HT1080 (cell line): ENCODE data around the gene KCNJ10. TPM values are rescaled to one million over a fixed set of nuclear protein-coding genes. Genes with fewer than 3 reads are reported as not detected.

Experiments used
- DNase-seq: peaks from one replicate; pipeline ENCODE4 v3.0.0-alpha.2; 2015; ENCODE audit warnings: low read depth
- total RNA-seq: library from RNA; depleted of rRNA; stranded (reverse); fragments of >200 nt; shearing (Covaris generic); gene quantifications from 2 replicates; pipeline ENCODE4 v1.2.3, GENCODE V29; 2014

The KCNJ10 gene
- total RNA-seq, 1 experiment from 2014 or later, result not detected

GRCh38 chr1:160025314-160025713 is 44.6 kb downstream of the KCNJ10 start:
- DNase-seq, result no peak

GRCh38 chr1:160024195-160024905 is 45.6 kb downstream of the KCNJ10 start:
- DNase-seq, result no peak

GRCh38 chr1:160022330-160023310 is 47.3 kb downstream of the KCNJ10 start:
- DNase-seq, result no peak

- no peak for DNase-seq
Observed at GRCh38 chr1:160021376-160022074, 48.4 kb downstream of the KCNJ10 start.

DNA sequence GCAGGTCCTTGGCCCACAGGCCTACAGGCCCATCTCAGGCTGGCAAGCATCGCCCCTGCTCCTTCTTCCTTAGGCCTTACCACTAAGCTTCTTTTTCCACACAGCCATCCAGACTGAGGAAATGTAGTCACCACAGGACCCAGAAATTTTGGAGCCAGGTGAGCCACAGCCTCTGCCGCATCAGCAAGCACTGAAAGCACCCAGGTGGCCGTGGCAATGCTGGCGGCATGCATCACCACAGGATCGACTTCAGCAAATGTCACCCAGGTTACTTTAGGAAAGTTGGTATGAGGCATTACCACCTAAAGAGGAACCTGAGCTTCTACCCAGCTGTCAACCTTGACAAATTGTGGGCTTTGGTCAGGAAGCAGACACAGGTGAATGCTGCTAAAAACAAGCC is 49.8 kb downstream of the KCNJ10 start:
- no peak for DNase-seq

- peak; percentile 53 for DNase-seq
Observed at GRCh38 chr1:160018900-160019299, 51.1 kb downstream of the KCNJ10 start.

GRCh38 chr1:160018347-160018746 is 51.6 kb downstream of the KCNJ10 start:
- DNase-seq, result no peak

DNA sequence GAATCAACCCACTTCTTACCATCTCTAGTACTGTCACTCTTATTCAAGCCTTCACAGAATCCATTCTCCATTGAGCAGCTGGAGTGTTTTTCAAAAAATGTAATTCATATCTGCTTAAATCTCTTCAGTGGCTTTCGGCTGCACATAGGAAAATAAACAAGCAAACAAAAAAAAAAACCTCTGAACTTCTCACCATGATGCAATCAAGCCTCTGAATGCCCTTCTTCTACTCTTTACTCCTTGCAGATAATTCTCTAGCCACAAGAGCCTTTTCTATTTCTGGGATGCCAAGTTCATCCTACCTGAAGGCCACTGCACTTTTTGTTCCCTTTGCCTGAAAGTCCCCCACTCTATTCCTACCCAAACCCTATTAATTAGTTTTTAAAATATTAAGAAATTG is 52.4 kb downstream of the KCNJ10 start:
- DNase-seq, result no peak

DNA sequence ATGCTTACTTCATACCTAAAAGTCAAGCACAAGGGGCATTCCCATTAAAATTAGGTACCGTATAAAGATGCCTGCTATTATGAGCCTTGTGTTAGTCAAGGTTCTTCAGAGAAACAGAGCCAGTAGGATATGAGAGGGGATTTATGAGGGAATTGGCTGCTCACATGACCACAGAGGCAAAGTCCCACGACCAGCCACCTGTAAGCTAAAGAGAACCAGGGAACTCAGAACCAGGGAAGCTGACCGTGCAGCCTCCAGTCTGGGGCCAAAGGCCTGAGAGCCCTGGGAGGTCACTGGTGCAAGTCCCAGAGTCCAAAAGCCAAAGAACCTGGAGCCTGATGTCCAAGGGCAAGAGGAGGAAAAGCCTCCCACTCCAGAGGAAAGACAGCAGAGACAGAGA is 58.2 kb downstream of the KCNJ10 start:
- no peak for DNase-seq

DNA sequence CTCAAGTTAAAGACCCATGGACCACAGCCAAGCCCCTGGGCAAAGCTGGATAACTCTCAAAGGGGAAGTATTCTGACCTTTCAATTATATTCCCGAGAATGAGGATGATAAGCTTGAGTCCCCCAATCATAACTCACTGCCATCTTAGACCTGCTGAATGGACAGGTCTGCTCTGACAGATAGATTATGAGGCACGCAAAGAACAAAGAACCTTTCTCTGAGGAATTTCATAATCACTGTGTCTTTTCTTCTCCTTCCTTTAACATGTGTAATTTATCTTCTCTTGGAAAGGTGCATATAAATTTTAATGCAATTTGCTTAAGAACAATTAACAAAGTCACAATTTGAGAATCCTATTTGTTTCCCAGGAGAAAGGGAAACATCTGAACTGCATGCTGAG is 60.2 kb downstream of the KCNJ10 start:
- no peak for DNase-seq

GRCh38 chr1:160009081-160009480 is 60.9 kb downstream of the KCNJ10 start:
- DNase-seq, result no peak

- DNase-seq, result peak; percentile 47
Observed at GRCh38 chr1:160007577-160008200, 62.3 kb downstream of the KCNJ10 start.

DNA sequence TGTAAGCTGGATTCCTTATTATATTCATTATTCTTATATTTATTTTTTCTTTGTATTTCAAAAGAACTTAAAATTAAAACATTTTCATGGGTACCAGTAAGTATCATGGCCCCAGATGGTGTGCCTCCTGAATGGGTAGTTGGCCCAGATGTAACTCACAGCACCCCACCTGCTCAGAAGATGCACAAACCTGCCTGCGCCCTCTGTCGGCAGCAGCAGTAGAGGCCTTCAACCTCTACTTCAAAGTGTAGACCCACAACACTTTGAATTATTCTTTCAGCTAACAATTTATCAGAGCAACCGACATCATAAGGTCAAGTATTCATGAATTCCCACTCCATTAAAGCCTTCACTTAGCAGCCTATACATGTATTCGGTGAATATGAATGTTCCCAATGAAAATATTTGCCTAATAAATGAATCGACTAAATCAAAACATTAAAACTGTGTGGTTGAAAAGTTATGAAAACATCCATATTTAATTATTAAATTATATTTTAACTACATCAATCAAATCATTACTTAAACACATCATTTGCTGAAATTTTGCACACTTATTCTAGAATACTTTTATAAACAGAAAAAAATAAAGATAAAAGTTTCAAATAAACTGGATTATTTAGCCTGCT is 63.5 kb downstream of the KCNJ10 start:
- DNase-seq, result peak; percentile 69

DNA sequence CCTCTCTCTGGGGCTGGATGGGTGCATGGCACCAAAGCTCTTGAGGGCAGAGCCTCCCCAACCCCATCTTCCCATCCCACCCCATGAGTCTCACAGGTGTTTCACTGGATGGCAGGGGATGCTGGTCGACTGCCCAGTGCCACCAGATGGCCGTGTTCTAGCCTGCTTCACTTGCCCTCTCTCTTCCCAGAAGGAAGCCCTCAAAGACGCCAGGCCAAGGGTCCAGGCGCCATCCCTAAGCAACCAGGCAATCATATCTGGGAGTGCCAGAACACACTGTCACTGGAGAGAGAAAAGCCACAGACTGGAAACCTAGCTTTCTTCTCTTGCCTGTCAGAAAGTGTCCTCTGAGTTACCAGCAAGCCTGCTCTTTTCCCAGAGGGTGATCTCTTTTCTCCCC is 64.9 kb downstream of the KCNJ10 start:
- no peak for DNase-seq

GRCh38 chr1:160004425-160004824 is 65.5 kb downstream of the KCNJ10 start:
- no peak for DNase-seq

DNA sequence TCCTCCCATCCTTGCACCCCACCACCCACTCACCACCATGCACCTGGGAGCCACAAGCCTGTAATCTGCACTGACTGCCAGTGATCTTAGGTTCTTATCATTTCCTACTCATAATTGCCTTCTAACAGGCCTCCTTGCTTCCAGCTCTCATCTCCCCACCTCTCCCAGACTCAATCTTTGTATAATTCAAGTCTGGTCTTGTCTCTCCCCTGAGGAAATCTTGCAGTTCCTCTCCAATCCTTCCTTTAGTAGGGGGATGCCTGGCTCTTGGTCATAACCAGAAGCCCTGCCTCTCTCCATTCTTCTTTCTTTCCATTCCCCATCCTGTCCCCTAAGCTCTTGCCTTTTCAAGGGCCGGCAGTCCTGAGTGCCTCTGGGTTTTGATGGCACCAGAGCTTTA is 66.0 kb downstream of the KCNJ10 start:
- no peak for DNase-seq

DNA sequence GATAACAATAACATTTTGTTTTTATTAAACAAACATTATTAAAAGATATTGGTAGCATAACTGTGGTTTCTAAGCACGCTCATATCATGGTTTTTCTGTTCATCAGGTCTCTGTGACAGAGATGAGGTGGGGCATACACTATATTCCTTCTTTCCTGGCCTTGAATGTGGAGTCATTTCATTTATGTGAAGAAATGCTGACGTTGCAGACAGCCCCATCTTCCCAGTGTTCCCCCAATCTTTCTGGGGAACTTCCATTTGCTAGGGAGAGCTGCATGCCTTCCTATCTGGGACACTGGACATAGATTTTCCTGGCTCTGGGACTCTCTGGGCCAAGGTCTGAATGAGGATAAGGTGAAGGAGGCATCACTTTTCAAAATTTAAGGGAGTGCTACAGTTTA is 68.5 kb downstream of the KCNJ10 start:
- DNase-seq, result no peak

GRCh38 chr1:159999204-159999603 is 70.8 kb downstream of the KCNJ10 start:
- DNase-seq, result peak; percentile 71

DNA sequence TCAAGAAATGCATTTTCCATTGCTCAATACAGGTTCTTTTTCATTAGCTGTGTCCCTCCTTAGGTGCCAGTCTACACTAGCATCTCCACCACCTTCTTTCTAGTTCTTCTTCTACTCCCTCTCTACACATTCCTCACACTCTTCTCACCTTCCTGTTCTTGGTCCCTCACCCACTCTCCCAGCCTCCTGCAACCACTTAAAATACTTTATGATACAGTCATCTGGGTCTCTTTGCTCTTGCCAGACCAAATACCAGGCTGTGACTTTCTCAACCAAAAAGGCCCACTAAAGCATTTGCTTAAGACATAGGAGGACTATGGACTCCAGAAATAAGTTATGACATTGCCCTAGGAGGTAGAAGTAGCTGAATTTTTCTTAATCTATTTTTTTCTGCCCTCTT is 73.3 kb downstream of the KCNJ10 start:
- DNase-seq, result peak; percentile 97

- no peak for DNase-seq
Observed at GRCh38 chr1:159994896-159995295, 75.1 kb downstream of the KCNJ10 start.

DNA sequence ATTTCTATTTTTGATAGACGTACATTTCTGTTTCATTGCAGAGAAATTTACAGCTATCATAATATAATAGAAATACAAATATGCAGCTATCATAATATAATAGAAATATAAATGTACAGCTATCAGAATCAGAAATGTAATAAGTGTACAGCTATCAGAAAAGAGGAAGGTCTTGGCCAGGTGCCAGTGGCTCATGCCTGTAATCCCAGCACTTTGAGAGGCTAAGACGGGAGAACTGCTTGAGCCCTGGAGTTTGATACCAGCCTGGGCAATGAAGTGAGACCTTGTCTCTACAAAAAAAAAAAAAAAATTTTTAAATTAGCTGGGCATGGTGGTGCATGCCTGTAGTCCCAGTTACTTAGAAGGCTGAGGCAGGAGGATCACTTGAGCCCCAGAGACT is 76.0 kb downstream of the KCNJ10 start:
- no peak for DNase-seq
